ENCODE data around the gene SLC25A28.

SLC25A28 gene

GRCh38 chr10:99590799-99591198, 29.4 kb downstream of the SLC25A28 start:
- no peak for DNase-seq (ENCODE audit: low read depth in 2 of 2)

- DNase-seq (ENCODE audit: low read depth in 2 of 2) = no peak
Measured at GRCh38 chr10:99583687-99584086, 36.6 kb downstream of the SLC25A28 start.

DNA sequence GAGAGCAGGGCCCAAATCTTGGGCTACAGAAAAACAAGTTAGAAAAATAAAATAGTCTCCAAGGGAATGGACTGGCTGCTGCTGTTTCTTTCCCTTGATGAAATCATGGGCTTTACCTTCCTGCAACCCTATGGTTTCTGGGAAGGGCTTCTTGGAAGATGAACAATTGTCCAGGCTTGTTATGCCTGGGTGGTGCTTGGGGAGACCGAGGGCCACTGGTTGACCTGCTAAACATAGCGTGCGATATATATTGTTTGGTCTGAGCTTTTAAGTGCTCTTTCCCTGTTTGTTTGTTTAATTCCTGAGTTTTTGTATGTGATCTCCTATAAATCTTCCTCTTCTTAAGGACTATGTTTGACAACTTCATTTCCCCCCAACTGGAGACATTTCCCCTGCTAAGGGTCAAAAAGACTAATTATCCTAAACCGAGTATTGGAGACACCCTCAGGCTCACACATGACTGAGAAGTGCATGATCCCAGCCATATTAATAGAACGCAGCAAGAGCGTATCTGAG, 37.9 kb downstream of the SLC25A28 start:
- DNase-seq (ENCODE audit: low read depth in 2 of 2) = no peak

DNA sequence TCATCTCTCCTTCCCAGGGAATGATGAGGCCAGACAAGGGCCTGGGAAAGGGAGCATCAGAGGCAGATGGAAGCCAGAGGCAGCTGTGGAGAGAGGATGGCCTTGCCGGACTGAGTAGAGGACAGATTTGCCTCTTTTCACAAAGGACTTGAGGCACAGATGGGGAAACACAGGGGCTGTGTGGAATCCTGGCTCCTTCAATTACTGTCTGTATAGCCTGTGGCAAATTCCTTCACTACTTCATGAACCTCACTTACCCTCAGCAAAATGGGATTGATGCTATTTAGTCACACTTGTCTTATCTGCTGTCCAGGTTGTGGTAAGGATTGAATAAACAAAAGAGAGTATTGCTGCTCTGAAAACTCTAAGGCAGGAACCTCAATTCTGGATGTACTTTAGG, 40.3 kb downstream of the SLC25A28 start:
- DNase-seq (ENCODE audit: low read depth in 2 of 2) = no peak

DNA sequence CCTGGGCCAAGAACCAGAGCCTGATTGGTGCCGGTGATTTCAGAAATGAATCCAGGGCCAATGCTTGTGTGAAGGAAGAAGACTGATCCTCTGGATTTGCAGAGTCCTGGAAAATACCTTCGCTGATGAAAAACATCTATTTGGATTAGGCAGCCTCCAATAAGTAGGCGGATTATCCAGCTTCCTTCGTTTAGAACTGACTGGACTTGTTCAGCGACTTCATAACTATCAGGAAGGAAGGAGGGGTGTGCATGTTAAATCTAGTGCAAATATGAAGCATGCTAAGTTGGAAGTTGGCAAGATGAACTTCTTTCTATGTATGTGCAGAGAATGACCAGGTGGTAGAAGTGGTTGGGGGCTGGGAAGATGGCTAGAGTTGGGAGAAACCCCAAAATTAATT, 46.4 kb downstream of the SLC25A28 start:
- DNase-seq (ENCODE audit: low read depth in 2 of 2) = no peak

- no peak for DNase-seq (ENCODE audit: low read depth in 2 of 2)
Measured at GRCh38 chr10:99571816-99572215, 48.4 kb downstream of the SLC25A28 start.

GRCh38 chr10:99569961-99570360, 50.3 kb downstream of the SLC25A28 start:
- no peak for DNase-seq (ENCODE audit: low read depth in 2 of 2)

DNA sequence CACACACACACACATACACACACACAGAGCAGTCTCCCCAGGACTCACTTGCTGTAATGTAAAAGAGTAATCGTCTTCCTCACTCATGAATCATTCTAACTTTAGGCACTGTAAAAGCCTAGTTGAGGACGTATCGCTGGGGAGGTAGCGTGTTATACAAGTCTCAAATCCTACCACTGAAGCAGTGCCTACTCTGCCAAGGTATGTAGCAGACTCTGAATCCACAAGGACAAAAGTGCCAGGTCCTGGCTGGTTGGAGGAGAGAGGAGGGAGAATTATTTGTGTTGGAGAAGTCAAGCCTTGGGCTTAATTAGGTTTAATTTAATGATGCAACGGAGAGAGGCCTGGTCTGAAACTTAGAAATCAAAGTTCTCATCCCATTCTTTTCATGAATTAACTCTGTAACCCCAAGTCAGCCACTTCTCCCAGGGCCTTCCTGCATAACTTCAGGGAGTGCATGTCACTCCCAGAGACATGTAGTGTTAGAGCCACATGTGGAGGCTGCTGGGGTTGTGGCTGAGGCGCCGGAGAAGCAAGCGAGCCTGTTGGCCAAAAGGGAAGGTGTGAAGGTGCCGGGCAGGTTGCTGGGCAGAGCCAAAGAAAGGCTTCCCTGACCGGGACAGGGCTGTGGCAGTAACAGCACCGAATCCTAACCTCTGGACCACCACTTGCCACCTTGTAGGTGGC, 50.8 kb downstream of the SLC25A28 start:
- DNase-seq (ENCODE audit: low read depth in 2 of 2) = no peak

DNA sequence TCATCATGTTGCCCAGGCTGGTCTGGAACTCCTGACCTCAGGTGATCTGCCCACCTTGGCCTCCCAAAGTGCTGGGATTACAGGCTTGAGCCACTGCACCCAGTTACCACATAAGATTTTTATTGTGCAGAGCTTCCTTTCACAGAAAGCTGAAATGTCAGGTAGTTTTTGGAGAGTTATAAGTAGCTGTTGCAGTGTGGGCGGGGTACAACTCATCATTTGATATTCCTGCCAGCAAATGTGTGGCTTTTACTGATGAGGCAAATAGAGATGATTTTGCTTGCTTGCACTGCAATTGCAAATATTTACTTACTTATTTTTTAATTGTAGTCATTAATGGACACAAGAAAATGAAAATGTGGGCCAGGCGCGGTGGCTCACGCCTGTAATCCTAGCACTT, 55.1 kb downstream of the SLC25A28 start:
- DNase-seq (ENCODE audit: low read depth in 2 of 2) = no peak

DNA sequence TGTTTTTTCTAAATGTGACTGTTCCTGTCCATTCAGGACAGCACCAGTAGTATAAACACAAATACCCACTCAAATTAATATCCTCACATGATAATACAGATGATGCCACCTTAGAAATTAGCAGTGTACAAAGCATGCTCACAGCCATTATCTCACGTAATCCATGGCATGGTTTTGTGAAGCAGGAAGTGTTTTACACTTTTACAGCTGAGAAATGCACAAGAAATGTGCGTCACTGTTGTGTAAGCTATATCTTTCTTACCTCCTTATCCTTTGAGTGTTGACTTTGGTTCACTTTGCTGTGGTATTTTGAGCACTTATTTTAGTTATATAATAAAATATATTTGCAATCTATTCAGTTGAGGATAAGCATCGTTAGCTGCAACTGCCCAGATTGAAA, 55.9 kb downstream of the SLC25A28 start:
- no peak for DNase-seq (ENCODE audit: low read depth in 2 of 2)

GRCh38 chr10:99562631-99563030, 57.6 kb downstream of the SLC25A28 start:
- DNase-seq (ENCODE audit: low read depth in 2 of 2) = no peak
